ENCODE results near the gene DDX10. TPM values are rescaled to one million over a fixed set of nuclear protein-coding genes. Genes with fewer than 3 reads are reported as not detected.

Gene DDX10
- total RNA-seq, 2 donors from 2014 or later, result 21.1 to 21.3 TPM

GRCh38 chr11:108913204-108913603 lies 248.3 kb downstream of the DDX10 start:
- no peak for DNase-seq (ENCODE audit: low spot score)
- intact Hi-C loops (cut with DNase I), result no loop called here

- no peak for DNase-seq (ENCODE audit: low spot score)
- intact Hi-C loops (cut with DNase I), result no loop called here
Observed at GRCh38 chr11:108914211-108914610, 249.3 kb downstream of the DDX10 start.

DNA sequence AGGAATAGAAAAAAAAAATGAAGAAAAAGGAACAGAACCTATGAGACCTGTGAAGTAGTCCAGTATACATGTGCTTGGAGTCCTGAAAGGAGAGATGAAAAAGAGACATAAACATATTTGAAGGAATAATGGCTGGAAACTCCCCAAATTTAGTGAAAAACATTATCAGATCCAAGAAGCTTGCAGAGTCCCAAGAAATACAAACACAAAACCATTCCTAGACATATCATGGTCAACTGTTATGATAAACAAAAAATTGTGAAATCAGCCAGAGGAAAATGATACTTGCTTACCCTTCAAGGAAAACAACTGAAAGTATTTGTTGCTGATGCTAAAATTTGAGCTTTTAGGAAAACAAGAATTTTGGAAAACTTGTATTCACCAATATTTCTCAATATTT lies 250.1 kb downstream of the DDX10 start:
- intact Hi-C loops (cut with DNase I), result no loop called here
- no peak for DNase-seq (ENCODE audit: low spot score)

DNA sequence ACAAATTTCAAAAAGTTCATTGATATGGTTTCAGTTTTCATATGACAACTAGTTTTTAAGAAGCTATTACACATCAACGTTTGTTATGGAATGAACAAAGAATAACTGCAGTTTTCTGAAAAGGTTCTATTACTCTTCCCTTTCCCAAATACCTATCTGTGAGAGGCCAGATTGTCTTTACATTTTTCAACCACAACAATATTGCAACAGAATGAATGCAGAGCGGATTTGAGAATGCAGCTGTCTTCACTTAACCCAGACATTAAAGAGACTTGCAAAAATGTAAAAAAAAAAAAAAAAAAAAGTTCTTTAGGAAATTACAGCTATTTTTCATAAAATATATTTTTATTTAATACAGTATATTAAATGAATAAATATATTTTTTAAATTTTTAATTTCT lies 250.8 kb downstream of the DDX10 start:
- intact Hi-C loops (cut with DNase I), result no loop called here
- no peak for DNase-seq (ENCODE audit: low spot score)

- no peak for DNase-seq (ENCODE audit: low spot score)
- intact Hi-C loops (cut with DNase I), result no loop called here
Observed at GRCh38 chr11:108916290-108916689, 251.4 kb downstream of the DDX10 start.

DNA sequence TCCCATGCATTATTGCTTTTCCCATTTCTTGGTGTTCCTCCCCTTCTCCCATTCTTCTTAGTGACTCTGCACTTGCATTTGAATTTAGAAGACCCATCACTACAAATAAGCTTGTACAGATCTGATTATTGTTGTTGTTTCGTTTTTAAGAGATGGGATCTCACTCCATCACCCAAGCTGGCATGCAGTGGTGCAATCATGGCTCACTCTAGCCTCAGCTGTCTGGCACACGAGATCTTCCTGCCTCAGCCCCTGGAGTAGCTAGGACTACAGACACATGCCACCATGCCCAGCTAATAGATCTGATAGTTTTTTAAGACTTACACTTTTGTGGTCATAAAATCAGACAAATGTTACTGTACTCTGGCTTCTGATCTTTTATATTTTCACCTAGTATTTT lies 252.1 kb downstream of the DDX10 start:
- intact Hi-C loops (cut with DNase I), result no loop called here
- DNase-seq (ENCODE audit: low spot score), result no peak

- DNase-seq (ENCODE audit: low spot score), result no peak
- intact Hi-C loops (cut with DNase I), result loop anchor here in 1 of 2 donors (10.0 kb wide), 1 partner anchor 1876 kb away; no protein-coding TSS in a partner anchor
Observed at GRCh38 chr11:108921211-108921610, 256.3 kb downstream of the DDX10 start.

DNA sequence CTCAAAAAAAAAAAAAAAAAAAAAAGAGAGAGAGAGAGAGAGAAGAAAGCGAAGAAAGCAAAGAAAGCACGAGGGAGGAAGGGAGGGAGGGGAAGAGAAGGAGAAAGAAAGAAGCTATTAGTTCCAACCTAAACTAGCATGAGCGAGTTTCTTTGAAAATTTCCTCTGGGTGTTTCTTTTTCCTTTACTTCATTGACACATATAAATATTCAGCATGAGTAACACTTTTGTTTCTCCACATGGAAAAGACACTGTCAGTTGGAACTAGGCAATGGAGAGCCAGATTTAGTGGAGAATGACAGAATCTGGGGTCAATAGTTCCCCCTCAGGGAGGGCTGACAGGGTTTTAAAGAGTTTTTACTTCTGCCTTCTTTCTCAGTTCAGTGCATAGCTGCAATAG lies 257.4 kb downstream of the DDX10 start:
- no peak for DNase-seq (ENCODE audit: low spot score)
- intact Hi-C loops (cut with DNase I), result loop anchor here in 1 of 2 donors (10.0 kb wide), 1 partner anchor 1877 kb away; no protein-coding TSS in a partner anchor

GRCh38 chr11:108923413-108923812 lies 258.5 kb downstream of the DDX10 start:
- DNase-seq (ENCODE audit: low spot score), result no peak

GRCh38 chr11:108926171-108926840 lies 261.4 kb downstream of the DDX10 start:
- intact Hi-C loops (cut with DNase I), result loop anchor here in 1 of 2 donors (10.0 kb wide), 1 partner anchor 1882 kb away; no protein-coding TSS in a partner anchor
- no peak for DNase-seq (ENCODE audit: low spot score)

More at GRCh38 chr11:108923413-108923812, 258.5 kb downstream of the DDX10 start:
- intact Hi-C loops (cut with DNase I), result loop anchor here in 1 of 2 donors (10.0 kb wide), 1 partner anchor 1879 kb away; no protein-coding TSS in a partner anchor

- DNase-seq (ENCODE audit: low spot score), result no peak
- intact Hi-C loops (cut with DNase I), result loop anchor here in 1 of 2 donors (10.0 kb wide), 1 partner anchor 1882 kb away; no protein-coding TSS in a partner anchor
Observed at GRCh38 chr11:108926841-108927577, 262.1 kb downstream of the DDX10 start.

DNA sequence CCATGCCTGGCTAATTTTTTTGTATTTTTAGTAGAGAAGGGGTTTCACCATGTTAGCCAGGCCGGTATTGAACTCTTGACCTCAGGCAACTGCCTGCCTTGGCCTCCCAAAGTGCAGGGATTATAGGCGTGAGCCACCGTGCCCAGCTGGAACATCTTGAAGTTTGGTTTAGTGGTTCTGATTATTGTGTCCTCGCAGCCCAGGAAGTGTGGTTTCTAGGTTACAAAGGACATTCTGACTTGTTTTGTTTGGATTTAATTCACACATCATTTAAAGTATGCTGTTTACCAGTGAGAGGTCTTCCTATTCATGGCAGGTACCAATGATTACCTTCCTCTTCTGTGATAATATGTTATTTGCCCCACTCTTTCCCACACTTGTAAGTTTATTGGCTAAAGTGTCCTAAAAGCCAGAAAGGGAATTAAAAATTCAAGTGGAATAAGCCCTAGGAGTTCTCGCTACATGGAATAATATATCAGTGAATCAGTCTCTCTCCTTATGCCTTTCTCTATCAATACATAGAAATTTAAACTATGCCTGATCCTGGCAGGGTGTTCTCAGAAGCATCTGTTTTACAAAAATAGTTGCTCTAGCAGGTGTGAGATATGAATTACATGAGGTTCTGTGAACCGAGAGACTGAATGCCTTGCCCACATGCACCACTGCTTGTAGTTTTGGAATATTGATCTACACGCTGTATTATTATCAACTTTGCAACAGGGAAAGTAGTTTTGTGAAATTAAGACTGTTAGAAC lies 263.1 kb downstream of the DDX10 start:
- intact Hi-C loops (cut with DNase I), result loop anchor here in 1 of 2 donors (10.0 kb wide), 1 partner anchor 1883 kb away; no protein-coding TSS in a partner anchor
- DNase-seq (ENCODE audit: low spot score), result no peak

- DNase-seq (ENCODE audit: low spot score), result no peak
- intact Hi-C loops (cut with DNase I), result loop anchor here in 1 of 2 donors (10.0 kb wide), 1 partner anchor 1884 kb away; no protein-coding TSS in a partner anchor
Observed at GRCh38 chr11:108929241-108929640, 264.4 kb downstream of the DDX10 start.

- DNase-seq (ENCODE audit: low spot score), result no peak
- intact Hi-C loops (cut with DNase I), result no loop called here
Observed at GRCh38 chr11:108931168-108931567, 266.3 kb downstream of the DDX10 start.

DNA sequence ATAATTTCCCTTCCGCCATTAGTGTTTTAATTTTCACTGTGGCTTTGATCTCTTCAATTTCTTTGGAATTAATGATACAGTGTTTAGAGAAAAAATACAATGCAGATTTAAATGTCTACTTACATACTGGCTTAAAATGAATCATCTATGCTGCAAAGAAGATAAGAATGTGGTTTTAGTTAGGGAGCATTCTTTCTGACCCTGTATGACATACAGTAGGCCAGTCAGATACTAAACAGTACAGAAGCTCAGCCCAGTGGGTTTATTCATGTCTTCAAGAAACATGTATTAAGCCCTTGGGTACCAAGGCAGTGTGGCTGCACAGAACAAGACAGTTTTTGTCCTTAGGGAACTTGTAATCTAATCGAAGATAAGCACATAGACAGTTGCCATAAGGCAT lies 268.8 kb downstream of the DDX10 start:
- intact Hi-C loops (cut with DNase I), result no loop called here
- DNase-seq (ENCODE audit: low spot score), result no peak

DNA sequence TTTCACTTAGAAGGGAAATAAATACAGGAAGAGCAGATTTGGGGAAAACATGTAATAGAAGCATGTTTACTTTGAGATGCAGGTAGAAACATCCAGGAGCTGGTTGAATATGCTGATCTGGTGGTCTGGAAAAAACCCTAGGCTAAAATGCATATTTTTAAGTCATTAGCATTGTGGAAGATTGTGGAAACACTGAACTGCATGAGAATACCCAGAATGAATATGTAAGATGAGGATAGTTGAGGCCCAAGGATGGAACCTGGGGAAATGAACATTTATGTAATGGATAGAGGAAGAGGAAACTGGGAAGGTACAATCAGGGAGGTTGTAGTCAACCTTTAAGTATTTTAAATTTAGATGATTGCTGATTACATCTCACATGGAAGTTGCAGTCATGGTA lies 269.4 kb downstream of the DDX10 start:
- DNase-seq (ENCODE audit: low spot score), result no peak
- intact Hi-C loops (cut with DNase I), result no loop called here

GRCh38 chr11:108934696-108935095 lies 269.8 kb downstream of the DDX10 start:
- intact Hi-C loops (cut with DNase I), result no loop called here

GRCh38 chr11:108937746-108938145 lies 272.9 kb downstream of the DDX10 start:
- no peak for DNase-seq (ENCODE audit: low spot score)
- intact Hi-C loops (cut with DNase I), result no loop called here

More at GRCh38 chr11:108934696-108935095, 269.8 kb downstream of the DDX10 start:
- no peak for DNase-seq (ENCODE audit: low spot score)

- DNase-seq (ENCODE audit: low spot score), result no peak
- intact Hi-C loops (cut with DNase I), result no loop called here
Observed at GRCh38 chr11:108938604-108939003, 273.7 kb downstream of the DDX10 start.

- no peak for DNase-seq (ENCODE audit: low spot score)
Observed at GRCh38 chr11:108939135-108939534, 274.3 kb downstream of the DDX10 start.

More at GRCh38 chr11:108939135-108939534, 274.3 kb downstream of the DDX10 start:
- intact Hi-C loops (cut with DNase I), result no loop called here
